NCI-H2171 (cell line): ENCODE measurements around the gene RPP25.
A peak's percentile ranks its signal among the peaks of the same experiment; 100 is the strongest.
"Not testable (repeated sequence)": the region's sequence is repeated elsewhere in the genome, so short reads cannot be mapped to it uniquely, and the experiment has no call there.

Experiments
- DNase-seq: peaks from one replicate; lab custom pipeline; 2025; lab: John Stamatoyannopoulos, UW

Gene RPP25

GRCh38 chr15:74962671-74963070 is 6.1 kb upstream of the RPP25 start:
- no peak for DNase-seq

DNA sequence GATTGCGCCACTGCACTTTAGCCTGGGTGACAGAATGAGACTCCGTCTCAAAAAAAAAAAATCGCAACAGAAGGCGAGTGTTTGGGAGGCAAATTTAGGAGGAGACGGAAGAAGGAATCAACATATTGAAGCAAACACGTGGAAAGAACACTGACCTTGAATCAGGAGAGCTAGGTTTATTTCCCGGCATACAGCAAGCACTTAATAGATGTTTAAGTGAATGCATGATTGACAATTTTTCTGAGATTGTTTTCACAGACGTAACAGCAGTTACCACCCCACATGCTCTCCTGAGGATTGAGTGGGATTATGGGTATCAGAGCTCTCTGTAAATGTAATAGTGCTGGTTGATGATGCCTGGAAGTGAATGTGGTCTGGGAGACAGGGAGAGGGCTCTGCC is 5.6 kb upstream of the RPP25 start:
- no peak for DNase-seq

DNA sequence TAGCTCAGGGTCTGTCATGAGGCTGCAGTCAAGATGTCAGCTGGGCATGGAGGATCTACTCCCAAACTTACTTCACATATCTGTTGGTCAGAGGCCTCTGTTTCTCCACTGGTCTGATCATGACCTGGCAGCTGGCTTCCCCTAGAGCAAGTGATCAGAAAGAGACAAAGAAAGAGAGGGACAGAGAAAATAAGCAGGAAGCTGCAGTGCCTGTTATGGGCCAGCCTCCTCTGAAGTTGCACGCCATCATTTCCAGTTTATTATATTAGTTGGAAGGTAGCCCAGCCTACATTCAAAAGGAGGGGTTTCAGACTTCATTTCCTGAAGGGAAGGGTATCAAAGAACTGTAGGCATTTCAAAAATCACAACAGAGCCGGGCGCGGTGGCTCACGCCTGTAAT is 5.0 kb upstream of the RPP25 start:
- DNase-seq: no peak

GRCh38 chr15:74960995-74961588 is 4.5 kb upstream of the RPP25 start:
- no peak for DNase-seq

- DNase-seq: no peak
These were observed 3.7 kb upstream of the RPP25 start for GRCh38 chr15:74960286-74960685.

GRCh38 chr15:74959586-74959939 is 3.0 kb upstream of the RPP25 start:
- no peak for DNase-seq

DNA sequence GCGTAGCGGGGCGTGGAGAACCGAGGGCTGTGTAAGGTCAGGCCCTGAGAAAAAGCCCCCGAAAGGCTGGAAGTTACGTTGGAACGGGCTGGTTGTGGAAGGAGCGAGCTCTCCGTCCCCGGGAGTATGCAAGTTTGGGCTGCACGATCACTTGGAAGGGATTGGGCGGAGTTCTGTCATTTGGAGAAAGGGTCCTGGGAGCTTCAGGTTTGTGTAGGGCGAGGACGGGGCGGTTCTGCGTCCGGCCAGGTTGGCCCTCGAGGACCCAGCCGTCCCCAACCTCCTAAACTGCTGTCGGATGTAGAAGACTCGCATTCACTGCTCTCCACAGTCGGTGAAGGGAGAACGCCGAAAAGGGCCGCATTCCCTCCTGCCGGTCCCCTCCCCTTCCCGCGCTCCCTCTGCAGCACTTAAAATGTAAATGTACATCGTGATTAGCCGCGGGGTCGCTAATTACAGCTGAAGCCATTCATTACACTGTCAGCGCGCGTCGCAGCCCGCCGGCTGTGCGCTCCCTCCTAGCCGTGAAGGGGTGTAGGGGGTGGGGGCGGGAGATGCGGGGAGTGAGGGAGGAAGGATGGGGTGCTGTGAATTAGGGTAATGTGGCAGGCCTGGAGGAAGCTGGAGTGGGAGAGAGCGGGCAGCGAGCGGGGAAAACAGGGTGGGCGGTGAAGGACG is 2.5 kb upstream of the RPP25 start:
- DNase-seq: no peak

GRCh38 chr15:74958320-74958907 is 1.8 kb upstream of the RPP25 start:
- DNase-seq: peak; percentile 55

DNA sequence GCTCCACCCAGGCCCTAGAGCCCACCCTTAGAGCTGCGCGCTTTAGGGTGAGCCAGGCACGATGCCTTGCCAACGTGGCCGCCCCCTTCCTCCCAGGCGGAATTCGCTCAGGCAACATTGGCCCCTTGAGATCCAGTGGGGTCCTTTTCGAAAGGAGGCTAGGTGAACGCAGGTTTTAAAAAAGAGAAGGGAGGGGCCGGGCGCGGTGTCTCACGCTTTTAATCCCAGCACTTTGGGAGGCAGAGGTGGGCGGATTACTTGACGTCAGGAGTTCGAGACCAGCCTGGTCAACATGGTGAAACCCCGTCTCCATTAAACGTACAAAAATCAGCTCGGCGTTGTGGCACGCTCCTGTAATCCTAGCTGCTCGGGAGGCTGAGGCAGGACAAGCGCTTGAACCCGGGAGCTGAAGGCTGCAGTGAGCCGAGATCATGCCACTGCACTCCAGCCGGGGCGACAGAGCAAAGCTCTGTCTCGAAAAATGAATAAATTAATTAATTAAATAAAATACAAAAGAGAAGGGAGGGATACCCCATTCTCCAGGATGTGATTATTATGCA is 984 bp upstream of the RPP25 start:
- DNase-seq: peak; percentile 18

DNA sequence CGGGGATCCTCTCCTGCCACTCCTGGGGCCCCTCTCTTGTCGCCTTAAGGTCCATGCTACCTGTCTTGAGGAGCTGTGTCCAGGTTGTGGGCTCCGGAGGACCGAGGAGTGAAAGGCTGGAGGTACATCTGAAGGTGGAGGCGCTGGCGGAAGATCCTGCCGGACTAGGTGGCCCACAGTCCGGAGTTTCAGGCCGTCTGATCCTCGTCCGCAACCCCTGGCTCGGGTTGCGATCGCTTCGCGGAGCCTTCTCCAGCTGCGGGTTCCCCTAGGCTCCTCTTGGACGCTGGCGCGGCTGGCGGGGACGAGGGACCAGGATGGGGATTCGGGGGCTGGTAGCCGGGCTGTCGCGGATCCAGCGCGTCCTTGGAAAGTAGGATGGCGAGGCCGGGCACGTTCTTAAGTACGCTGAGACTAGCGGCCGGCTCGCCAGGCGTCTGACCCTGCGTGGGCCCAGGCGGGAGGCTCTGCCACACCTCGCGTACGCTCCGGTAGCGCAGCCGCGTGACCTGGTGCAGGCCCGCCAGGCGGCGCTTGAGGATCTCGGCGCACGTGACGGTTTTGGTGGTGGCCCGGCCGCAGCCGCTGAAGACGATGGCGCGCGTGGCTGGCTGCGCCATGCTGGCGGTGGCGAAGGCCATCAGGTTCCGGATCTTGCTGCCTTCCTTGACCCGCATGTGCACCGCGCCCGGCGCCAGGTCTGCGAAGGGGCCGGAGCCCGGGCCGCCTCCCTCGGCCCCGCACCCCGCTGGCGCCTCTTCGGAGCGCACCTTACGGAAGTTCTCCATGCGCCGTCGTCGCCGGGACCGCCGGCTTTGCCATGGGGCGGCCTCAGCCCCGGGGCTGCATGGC is 550 bp downstream of the RPP25 start:
- DNase-seq: no peak

DNA sequence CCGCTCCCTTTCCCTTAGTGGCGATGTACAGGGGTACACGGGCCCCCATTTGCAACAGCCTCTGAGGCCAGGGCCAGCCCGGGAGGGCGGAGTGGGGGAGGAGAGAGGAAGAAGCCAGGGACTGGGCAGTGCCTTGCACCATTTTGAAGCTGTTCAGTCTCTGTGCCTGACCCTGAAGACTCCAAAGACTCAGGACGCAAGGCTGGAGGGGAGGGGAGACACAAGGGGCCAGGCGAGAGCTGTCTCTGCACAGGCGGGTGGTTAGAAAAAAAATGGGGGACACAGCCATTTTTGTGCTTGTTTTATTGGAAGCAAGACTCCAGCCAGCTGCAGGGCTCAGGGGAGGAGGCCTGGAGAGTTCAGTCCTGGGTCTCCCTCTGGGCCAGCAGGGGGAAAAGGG is 1.6 kb downstream of the RPP25 start:
- DNase-seq: no peak

DNA sequence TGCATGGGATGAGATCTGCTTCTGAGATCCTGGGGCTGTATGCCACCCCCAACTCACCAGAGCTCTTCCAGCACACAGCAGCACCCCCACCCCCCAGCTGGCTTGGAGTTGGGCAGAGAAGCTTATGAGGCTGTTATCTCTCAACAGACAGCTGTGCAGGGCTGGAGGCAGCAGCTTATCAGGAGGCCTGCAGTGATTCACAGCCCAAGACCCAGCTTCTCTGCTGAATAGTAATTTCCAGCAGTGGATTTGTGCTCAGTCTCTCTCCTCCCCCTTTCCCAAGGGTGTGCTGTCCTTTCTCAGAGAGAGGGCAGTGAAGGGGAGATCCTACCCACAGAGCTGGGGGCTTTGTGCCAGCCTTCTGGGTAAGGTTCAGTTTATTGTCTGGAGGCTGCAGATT is 2.1 kb downstream of the RPP25 start:
- no peak for DNase-seq

DNA sequence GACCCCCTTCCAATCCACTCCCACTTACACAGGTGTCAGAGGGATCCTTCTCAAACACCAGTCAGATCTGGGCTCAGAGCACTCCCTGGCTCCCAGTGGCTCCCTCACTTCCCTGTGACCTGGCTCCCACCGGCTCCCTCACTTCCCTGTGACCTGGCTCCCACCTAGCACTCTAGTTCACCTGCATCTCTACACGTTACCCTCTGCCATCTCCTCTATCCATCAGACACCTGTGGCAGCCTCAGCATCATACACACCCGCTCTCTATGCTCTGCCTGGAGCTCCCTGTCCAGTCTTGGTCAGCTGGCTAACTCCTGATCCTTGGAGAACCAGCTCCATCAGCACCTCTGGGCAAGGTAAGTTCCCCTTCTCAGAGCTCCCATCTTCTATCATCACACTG is 5.6 kb downstream of the RPP25 start:
- DNase-seq: no peak

- peak; percentile 27 for DNase-seq
These were observed 6.3 kb downstream of the RPP25 start for GRCh38 chr15:74950078-74950908.

DNA sequence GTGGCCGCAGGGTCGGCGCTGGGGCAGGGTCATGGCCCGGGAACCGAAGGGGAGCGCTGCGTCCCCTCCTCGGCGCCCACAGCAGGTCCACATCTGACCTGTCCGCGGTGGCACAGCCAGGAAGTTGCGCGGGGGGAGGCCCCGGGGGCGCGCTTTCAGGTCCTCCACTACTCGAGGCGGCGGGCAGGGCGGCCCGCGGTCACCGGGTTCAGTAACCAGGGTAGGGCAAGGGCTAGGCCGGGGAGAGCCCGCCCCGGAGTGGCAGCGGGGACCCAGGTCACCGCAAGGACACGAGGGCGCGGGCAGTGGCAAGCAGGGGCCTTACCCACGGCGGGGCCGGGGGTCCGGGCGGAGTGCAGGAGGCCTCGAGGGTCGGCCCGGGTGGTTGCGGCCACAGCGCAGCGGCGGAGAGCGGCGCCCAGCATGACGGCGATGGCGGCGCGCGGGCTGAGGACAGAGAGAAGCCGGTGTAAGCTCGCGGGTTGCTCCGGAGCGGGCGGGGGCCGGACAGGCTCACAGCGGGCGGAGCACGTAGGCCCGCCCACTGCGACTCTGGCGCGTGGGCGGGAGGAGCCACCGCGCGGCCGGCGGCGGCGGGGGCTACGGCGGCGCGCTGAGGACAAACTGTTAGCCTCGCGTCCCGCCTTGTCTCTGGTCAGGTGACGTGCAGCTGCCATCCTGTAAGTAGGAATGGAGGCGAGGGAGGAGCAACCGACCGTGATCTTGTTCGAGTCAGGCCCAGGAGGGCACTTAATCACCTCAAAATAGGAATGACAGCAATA is 18.8 kb downstream of the RPP25 start, which contains the start of gene COX5A:
TSS of gene COX5A (minus strand) at position 484 of the 782 bp plus-strand sequence. CDS start at position 425, 59 bp downstream.
- peak; percentile 95 for DNase-seq

GRCh38 chr15:74937272-74937589 is 19.3 kb downstream of the RPP25 start:
- no peak for DNase-seq

DNA sequence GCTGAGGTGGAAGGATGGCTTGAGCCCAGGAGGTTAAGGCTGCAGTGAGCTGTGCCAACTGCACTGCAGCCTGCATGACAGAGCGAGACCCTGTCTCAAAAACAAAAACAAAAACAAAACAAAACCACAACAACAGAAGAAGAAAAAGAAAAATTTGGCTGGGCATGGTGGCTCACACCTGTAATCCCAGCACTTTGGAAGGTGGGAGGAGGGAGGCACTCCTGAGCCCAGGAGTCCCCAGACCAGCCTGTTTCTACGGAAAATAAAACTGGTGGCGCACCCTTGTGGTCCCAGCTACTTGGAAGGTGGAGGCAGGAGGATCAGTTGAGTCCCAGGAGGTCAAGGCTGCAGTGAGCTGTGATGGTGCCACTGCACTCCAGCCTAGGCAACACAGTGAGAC is 21.4 kb downstream of the RPP25 start:
- DNase-seq: not testable (repeated sequence)

DNA sequence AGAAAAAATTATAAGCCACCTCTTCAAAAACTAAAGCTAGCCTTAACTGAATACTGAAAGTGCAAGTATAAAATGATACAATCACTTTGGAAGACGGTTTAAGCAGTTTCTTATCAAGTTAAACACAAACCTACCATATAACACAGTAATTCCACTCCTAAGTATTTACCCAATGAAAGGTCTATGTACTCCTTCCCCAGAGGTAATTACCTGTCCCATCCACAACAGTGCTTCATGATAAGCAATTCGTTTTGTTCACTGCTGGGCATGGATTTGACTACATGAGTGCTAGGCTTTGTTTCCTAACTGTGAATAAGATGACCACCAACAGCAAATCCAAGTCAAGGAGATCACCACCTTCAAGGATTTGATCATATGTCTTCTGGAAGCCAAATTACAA is 23.0 kb downstream of the RPP25 start:
- DNase-seq: no peak

- no peak for DNase-seq
These were observed 27.8 kb downstream of the RPP25 start for GRCh38 chr15:74928771-74929198.

- DNase-seq: no peak
These were observed 32.0 kb downstream of the RPP25 start for GRCh38 chr15:74924525-74924924.

DNA sequence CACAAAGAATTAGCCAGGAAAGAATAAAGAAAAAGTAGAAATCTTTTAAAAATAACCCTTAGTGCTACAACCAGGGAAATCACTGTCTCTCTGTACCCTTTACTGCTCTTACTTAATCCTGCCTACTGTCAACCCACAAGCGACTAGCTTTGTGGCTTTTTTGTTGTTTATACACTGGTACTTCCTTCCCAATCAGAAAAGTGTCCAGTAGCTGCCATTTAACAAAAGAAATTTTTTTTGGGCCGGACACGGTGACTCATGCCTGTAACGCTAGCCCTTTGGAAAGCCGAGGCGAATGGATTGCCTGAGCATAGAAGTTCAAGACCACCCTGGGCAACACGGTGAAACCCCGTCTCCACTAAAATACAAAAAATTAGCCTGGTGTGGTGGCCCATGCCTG is 36.1 kb downstream of the RPP25 start:
- DNase-seq: no peak
